Ectodermal cell (in vitro differentiated cells): ENCODE measurements around the gene MAP2K5.

Experiments used
- H3K27ac ChIP-seq: 2 replicates; pipeline ENCODE4 v1.7.0; 2013; ENCODE audit warnings: mild to moderate bottlenecking, low read depth, low read length; ENCODE audit not compliant: insufficient read depth, poor library complexity, severe bottlenecking
- H3K27me3 ChIP-seq: 2 replicates; pipeline ENCODE4 v1.7.0; 2013; ENCODE audit warnings: mild to moderate bottlenecking, low read length; ENCODE audit not compliant: insufficient read depth, control insufficient read depth, poor library complexity, severe bottlenecking
- H3K36me3 ChIP-seq: one replicate; pipeline ENCODE4 v1.7.0; 2013; ENCODE audit warnings: low read length; ENCODE audit not compliant: control insufficient read depth, insufficient read depth
- H3K4me1 ChIP-seq: one replicate; pipeline ENCODE4 v1.7.0; 2013; ENCODE audit warnings: low read length; ENCODE audit not compliant: control insufficient read depth, insufficient read depth
- H3K4me3 ChIP-seq: 2 replicates; pipeline ENCODE4 v1.7.0; 2013; ENCODE audit warnings: low read depth, low read length, control low read depth; ENCODE audit not compliant: insufficient read depth
- H3K9me3 ChIP-seq: 2 replicates; pipeline ENCODE4 v1.7.0; 2013; ENCODE audit warnings: mild to moderate bottlenecking, low read length, moderate library complexity; ENCODE audit not compliant: control insufficient read depth
- WGBS, 2 experiments: methylation state at CpG; one replicate each; pipeline ENCODE4 v1.1.7; 2013; ENCODE audit warnings: missing lambda C conversion rate in 2 of 2; 5-methylcytosine and 5-hydroxymethylcytosine counted together

The MAP2K5 gene

GRCh38 chr15:67796196-67797127 is 254.0 kb downstream of the MAP2K5 start:
- no peaks in the 10 kb centered on the region for H3K9me3 ChIP-seq
- H3K4me3 ChIP-seq: no peak overlapping the region
- no peak overlapping the region for H3K27ac ChIP-seq
- 92 to 94% methylated on average over 4 of the region's 4 CpGs for WGBS, 2 experiments
- no peaks in the 10 kb centered on the region for H3K4me1 ChIP-seq
- H3K27me3 ChIP-seq: no peaks in the 10 kb centered on the region
- no peaks in the 10 kb centered on the region for H3K36me3 ChIP-seq

GRCh38 chr15:67799801-67800205 is 257.3 kb downstream of the MAP2K5 start:
- Histone ChIP-seq H3K9me3 (no peaks in the 10 kb centered on the region), H3K27ac (no peak overlapping the region), H3K4me3 (no peak overlapping the region), H3K36me3 (no peaks in the 10 kb centered on the region), H3K27me3 (no peaks in the 10 kb centered on the region), H3K4me1 (peaks cover 10% of the 10 kb centered on the region)
- WGBS, 2 experiments: 40 to 63% methylated on average over 5 of the region's 6 CpGs

- no peak overlapping the region for H3K27ac ChIP-seq
- H3K27me3 ChIP-seq: no peaks in the 10 kb centered on the region
- no peaks in the 10 kb centered on the region for H3K9me3 ChIP-seq
- H3K36me3 ChIP-seq: no peaks in the 10 kb centered on the region
- whole genome bisulfite sequencing, 2 experiments: 93 to 99% methylated on average over 2 of the region's 2 CpGs
- H3K4me1 ChIP-seq: peaks cover 23% of the 10 kb centered on the region
- H3K4me3 ChIP-seq: no peak overlapping the region
Observed at GRCh38 chr15:67801142-67801541, 258.6 kb downstream of the MAP2K5 start.

- peaks cover 27% of the 10 kb centered on the region for H3K4me1 ChIP-seq
- no peak overlapping the region for H3K27ac ChIP-seq
- no peaks in the 10 kb centered on the region for H3K36me3 ChIP-seq
- no peaks in the 10 kb centered on the region for H3K9me3 ChIP-seq
- 85% methylated on average over 19 of the region's 19 CpGs for WGBS, 2 experiments
- H3K4me3 ChIP-seq: no peak overlapping the region
- H3K27me3 ChIP-seq: no peaks in the 10 kb centered on the region
Observed at GRCh38 chr15:67801926-67802914, 259.7 kb downstream of the MAP2K5 start.

GRCh38 chr15:67803299-67803698 is 260.8 kb downstream of the MAP2K5 start:
- no peaks in the 10 kb centered on the region for H3K36me3 ChIP-seq
- H3K27ac ChIP-seq: no peak overlapping the region
- H3K9me3 ChIP-seq: no peaks in the 10 kb centered on the region
- peaks cover 27% of the 10 kb centered on the region for H3K4me1 ChIP-seq
- H3K4me3 ChIP-seq: no peak overlapping the region
- no peaks in the 10 kb centered on the region for H3K27me3 ChIP-seq
- WGBS, 2 experiments: 93 to 95% methylated on average over 3 of the region's 3 CpGs

GRCh38 chr15:67803996-67804843 is 261.7 kb downstream of the MAP2K5 start:
- Histone ChIP-seq H3K9me3 (no peaks in the 10 kb centered on the region), H3K36me3 (no peaks in the 10 kb centered on the region), H3K4me1 (peaks cover 27% of the 10 kb centered on the region), H3K27me3 (no peaks in the 10 kb centered on the region), H3K4me3 (no peak overlapping the region), H3K27ac (no peak overlapping the region)
- 54 to 55% methylated on average over 27 of the region's 27 CpGs for WGBS, 2 experiments

GRCh38 chr15:67805008-67805665 is 262.6 kb downstream of the MAP2K5 start:
- no peaks in the 10 kb centered on the region for H3K9me3 ChIP-seq
- peaks cover 27% of the 10 kb centered on the region for H3K4me1 ChIP-seq
- no peak overlapping the region for H3K27ac ChIP-seq
- 85 to 86% methylated on average over 17 of the region's 17 CpGs for WGBS, 2 experiments
- H3K36me3 ChIP-seq: no peaks in the 10 kb centered on the region
- H3K4me3 ChIP-seq: no peak overlapping the region
- no peaks in the 10 kb centered on the region for H3K27me3 ChIP-seq

- Histone ChIP-seq H3K9me3 (no peaks in the 10 kb centered on the region), H3K4me3 (no peak overlapping the region), H3K36me3 (no peaks in the 10 kb centered on the region), H3K27ac (no peak overlapping the region), H3K4me1 (peaks cover 27% of the 10 kb centered on the region), H3K27me3 (no peaks in the 10 kb centered on the region)
- 91% methylated on average over 16 of the region's 16 CpGs for WGBS, 2 experiments
Observed at GRCh38 chr15:67805666-67806516, 263.4 kb downstream of the MAP2K5 start.
